Lower leg skin (tissue), 4 donors: Measurements from ENCODE around the gene TNIK. TPM values are rescaled to one million over a fixed set of nuclear protein-coding genes. Genes with fewer than 3 reads are reported as not detected.

ENCODE experiments used
- DNase-seq, 2 donors: peaks; one replicate each; pipeline ENCODE4 v3.0.0-alpha.2; 2019; ENCODE audit warnings: low spot score in 2 of 2
- H3K4me3 ChIP-seq: fragments of 200-600 bp; sonication (generic); 2 replicates; pipeline ENCODE4 v1.5.1; 2017; ENCODE audit warnings: mild to moderate bottlenecking, low read depth; ENCODE audit not compliant: poor library complexity, severe bottlenecking
- CTCF ChIP-seq, 3 donors: fragments of 450-650 bp; IDR thresholded peaks; one replicate each; pipeline ENCODE4 v1.5.1; 2016; ENCODE audit warnings: antibody characterized with exemption in 3 of 3, mild to moderate bottlenecking in 3 of 3, moderate library complexity in 2 of 3
- POLR2A ChIP-seq, 2 donors: fragments of 450-650 bp; IDR thresholded peaks; one replicate each; pipeline ENCODE4 v1.6.1; 2016 to 2017; ENCODE audit warnings: antibody characterized with exemption in 2 of 2, mild to moderate bottlenecking in 1 of 2, moderate library complexity in 1 of 2
- WGBS, 2 donors: methylation state at CpG; one replicate each; pipeline ENCODE4 v1.1.5; 2018; 5-methylcytosine and 5-hydroxymethylcytosine counted together
- intact Hi-C: fragments of 100-400 bp; cut with DNase I; formaldehyde crosslinking; loops from one replicate; pipeline ENCODE4 v1.15.0; 2023; ENCODE audit warnings: low total_unique reads
- total RNA-seq, 4 donors: library from RNA; depleted of rRNA; stranded (reverse); fragments of >200 nt; gene quantifications; one replicate each; pipeline ENCODE4 v1.1.0, GENCODE V29; 2016

The TNIK gene
- total RNA-seq, 4 donors from 2014 or later = 0.72 to 4.7 (median 2.4) TPM

DNA sequence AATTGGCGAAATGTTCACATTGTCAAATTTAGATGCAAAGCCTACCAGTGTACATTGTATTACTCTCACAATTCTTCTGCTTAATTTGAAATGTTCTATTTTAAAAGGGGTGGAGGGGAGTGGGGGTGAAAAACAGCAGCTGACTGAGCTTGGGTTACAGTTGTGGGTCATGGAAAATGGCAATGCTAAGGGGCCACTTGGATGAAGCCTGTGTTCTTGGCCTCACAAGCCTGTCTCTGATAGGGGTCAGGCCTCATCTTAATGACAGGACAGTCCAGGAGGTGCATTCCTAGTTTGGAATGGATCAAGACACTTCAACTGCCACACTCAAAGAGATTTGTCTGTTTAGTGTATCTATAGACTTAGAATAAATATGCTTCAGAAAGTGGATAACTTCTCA is 158.2 kb downstream of the TNIK start:
- DNase-seq = no peak
- H3K4me3 ChIP-seq = no peak overlapping the region
- 92 to 100% methylated on average over 1 of the region's 1 CpG for WGBS, 2 donors
- intact Hi-C loops = no loop called here
- TF ChIP-seq POLR2A (IDR thresholded peaks at IDR 0.05) (no peak), CTCF (IDR thresholded peaks at IDR 0.05) (no peak)

DNA sequence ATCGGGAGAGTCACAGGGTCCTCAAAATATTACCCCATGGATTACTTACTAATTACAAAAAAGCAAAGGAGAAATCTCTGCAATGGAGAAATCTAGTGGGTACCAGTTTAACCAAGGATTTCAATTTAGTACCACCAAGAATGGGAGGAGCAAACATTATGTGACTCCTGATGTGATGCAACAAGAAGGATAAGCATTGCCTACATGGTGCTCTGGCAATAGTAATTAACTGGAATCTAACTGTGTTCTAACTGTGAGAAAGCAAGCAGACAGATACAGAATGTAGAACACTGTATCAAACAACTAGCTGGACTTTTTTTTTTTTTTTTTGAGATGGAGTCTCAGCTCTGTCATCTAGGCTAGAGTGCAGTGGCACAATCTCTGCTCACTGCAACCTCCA is 159.2 kb downstream of the TNIK start:
- no peak for TF ChIP-seq POLR2A (IDR thresholded peaks at IDR 0.05)
- TF ChIP-seq CTCF (IDR thresholded peaks at IDR 0.05) = no peak
- no peak overlapping the region for H3K4me3 ChIP-seq
- intact Hi-C loops = no loop called here
- 95 to 96% methylated on average over 1 of the region's 1 CpG for WGBS, 2 donors
- DNase-seq = no peak

- DNase-seq = no peak
- intact Hi-C loops = no loop called here
- 97 to 100% methylated on average over 1 of the region's 1 CpG for WGBS, 2 donors
- no peak for TF ChIP-seq POLR2A (IDR thresholded peaks at IDR 0.05)
- no peak for TF ChIP-seq CTCF (IDR thresholded peaks at IDR 0.05)
- no peak overlapping the region for H3K4me3 ChIP-seq
Measured at GRCh38 chr3:171297951-171298350, 162.3 kb downstream of the TNIK start.

DNA sequence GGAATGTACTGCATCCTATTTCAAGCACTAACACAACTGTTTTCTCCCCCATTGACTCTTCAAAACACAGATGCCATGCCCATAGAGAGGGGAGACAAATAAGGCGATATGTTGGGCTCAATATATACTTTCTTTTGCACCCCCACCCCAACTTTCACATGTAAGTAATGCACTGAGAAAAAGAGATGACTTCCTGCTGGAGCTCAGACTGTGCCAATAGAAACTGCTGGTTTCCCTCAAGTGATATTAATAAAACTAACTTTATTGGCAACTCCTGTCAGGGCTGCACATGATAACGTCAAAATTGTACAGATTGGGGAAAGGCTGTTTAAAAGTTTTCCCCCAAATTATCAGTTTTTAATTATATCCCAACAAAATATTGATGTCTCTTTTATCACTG is 163.0 kb downstream of the TNIK start:
- no peak for DNase-seq
- intact Hi-C loops = no loop called here
- TF ChIP-seq CTCF (IDR thresholded peaks at IDR 0.05) (no peak), POLR2A (IDR thresholded peaks at IDR 0.05) (no peak)
- WGBS, 2 donors = 67 to 75% methylated on average over 2 of the region's 2 CpGs
- H3K4me3 ChIP-seq = no peak overlapping the region

DNA sequence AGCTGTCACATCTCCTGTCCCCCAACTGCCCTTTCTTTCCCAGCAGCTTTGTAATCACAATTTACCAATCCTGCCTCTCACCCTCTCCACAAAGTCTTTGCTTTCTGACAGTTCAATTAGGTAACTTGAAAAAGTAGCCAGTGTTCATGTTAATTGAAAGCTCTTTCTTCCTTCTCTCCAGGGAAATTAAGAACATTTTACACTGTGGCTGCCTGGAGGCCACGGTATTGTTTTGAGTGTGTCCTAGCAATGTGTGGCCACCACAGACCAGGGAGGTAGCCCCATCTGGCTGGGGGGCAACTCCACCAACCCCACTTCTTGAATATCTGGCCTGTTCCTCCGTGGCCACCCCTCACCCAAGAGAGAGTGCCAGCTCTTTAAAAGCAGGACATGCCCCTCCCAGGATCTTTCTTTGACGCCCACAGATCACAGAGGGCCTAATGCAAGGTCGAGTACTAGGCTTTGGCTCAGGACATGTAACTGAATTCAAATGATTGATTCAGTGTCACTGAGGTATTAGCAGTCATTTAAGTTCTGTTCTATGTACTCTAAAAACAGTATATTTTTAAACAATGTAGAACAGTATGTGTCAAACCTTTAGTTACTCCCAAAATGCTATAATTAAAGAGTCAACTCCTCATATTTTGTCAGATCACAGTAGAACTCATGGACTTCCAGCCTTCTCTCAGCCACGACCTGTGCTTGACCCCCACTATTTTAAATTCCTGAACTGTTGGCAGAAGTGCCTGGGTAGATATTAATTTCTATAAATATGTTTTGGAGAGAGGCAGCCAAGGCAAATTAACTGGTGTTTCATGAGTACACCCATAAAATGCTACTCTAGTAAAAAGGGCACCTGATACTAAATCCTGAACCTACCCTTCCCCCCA is 164.5 kb downstream of the TNIK start:
- no peak for DNase-seq
- no peak for TF ChIP-seq CTCF (IDR thresholded peaks at IDR 0.05)
- TF ChIP-seq POLR2A (IDR thresholded peaks at IDR 0.05) = no peak
- intact Hi-C loops = no loop called here
- 63 to 68% methylated on average over 5 of the region's 5 CpGs for WGBS, 2 donors
- H3K4me3 ChIP-seq = no peak overlapping the region
